ENCODE results near the gene MLXIP. TPM values are rescaled to one million over a fixed set of nuclear protein-coding genes. Genes with fewer than 3 reads are reported as not detected.

MLXIP gene
- total and polyA plus RNA-seq, 2 of the 13 experiments (the other 11 are each of a cell fraction or from before 2014, with no cell fraction given) = 5.3 to 6.7 TPM

GRCh38 chr12:122078141-122079032 is at the start of gene MLXIP (continued):
- TF ChIP-seq KDM5A (IDR thresholded peaks at IDR 0.05; ENCODE audit: borderline replicate concordance, low read length) (no peak), ZNF451 (CRISPR knock-in tag; IDR thresholded peaks at IDR 0.05) (peak; percentile 65; the same call in 1 of the 2 replicates), ZNF737 (CRISPR knock-in tag; IDR thresholded peaks at IDR 0.05; ENCODE audit: borderline replicate concordance) (no peak), KLF12 (CRISPR knock-in tag; IDR thresholded peaks at IDR 0.05; ENCODE audit: borderline replicate concordance) (peak; percentile 86; the same call in 1 of the 2 replicates), ZKSCAN5 (CRISPR knock-in tag; IDR thresholded peaks at IDR 0.05) (no peak), AGO2 (optimal IDR thresholded peaks at IDR 0.05; ENCODE audit: low read depth, low read length) (peak; percentile 57), MIER3 (CRISPR knock-in tag; IDR thresholded peaks at IDR 0.05; ENCODE audit: borderline replicate concordance) (no peak), THYN1 (CRISPR knock-in tag; IDR thresholded peaks at IDR 0.05; ENCODE audit: borderline replicate concordance, low read depth) (no peak), SNAPC5 (CRISPR knock-in tag; IDR thresholded peaks at IDR 0.05; ENCODE audit: borderline replicate concordance) (no peak), TAF15 (IDR thresholded peaks at IDR 0.05; ENCODE audit: low read depth, low read length, poor library complexity, severe bottlenecking) (no peak), NFYC (CRISPR knock-in tag; IDR thresholded peaks at IDR 0.05) (peak; percentile 68), ZNF816 (CRISPR knock-in tag; IDR thresholded peaks at IDR 0.05; ENCODE audit: borderline replicate concordance) (peak; percentile 90), ZHX1 (CRISPR knock-in tag; IDR thresholded peaks at IDR 0.05; ENCODE audit: low read depth) (0 out of 2 replicates have a peak, but pooled peaks have one; percentile 56), ZNF446 (CRISPR knock-in tag; IDR thresholded peaks at IDR 0.05) (peak; percentile 92), ZBTB33 (CRISPR knock-in tag; IDR thresholded peaks at IDR 0.05) (no peak), ZBTB21 (CRISPR knock-in tag; IDR thresholded peaks at IDR 0.05) (no peak), ZNF33B (CRISPR knock-in tag; IDR thresholded peaks at IDR 0.05) (peak; percentile 93; the same call in 1 of the 2 replicates), ZNF558 (CRISPR knock-in tag; IDR thresholded peaks at IDR 0.05; ENCODE audit: borderline replicate concordance) (no peak; the same call in 1 of the 2 replicates), ZFP36L2 (CRISPR knock-in tag; IDR thresholded peaks at IDR 0.05) (no peak), ZFY (CRISPR knock-in tag; IDR thresholded peaks at IDR 0.05) (peak; percentile 94), ZNF670 (CRISPR knock-in tag; IDR thresholded peaks at IDR 0.05; ENCODE audit: borderline replicate concordance) (peak; percentile 91; the same call in 1 of the 2 replicates), ZBTB49 (CRISPR knock-in tag; IDR thresholded peaks at IDR 0.05; ENCODE audit: borderline replicate concordance) (no peak)
